ENCODE data around the gene GJA4. TPM values are rescaled to one million over a fixed set of nuclear protein-coding genes. Genes with fewer than 3 reads are reported as not detected.

GJA4 gene
- total RNA-seq, 1 experiment from 2014 or later, result not detected

Other genes with a start within 250 kb of the GJA4 start
- 4.6 TPM for gene GJB5, start 38.0 kb upstream of the GJA4 start, total RNA-seq (2021; ENCODE audit: unreplicated experiment)
- gene GJB4, start 33.3 kb upstream of the GJA4 start, total RNA-seq (2021; ENCODE audit: unreplicated experiment), result 2.0 TPM
- gene GJB3, start 11.8 kb upstream of the GJA4 start, total RNA-seq (2021; ENCODE audit: unreplicated experiment), result 46.7 TPM
- 31.3 TPM for gene SMIM12, start 66.8 kb downstream of the GJA4 start, total RNA-seq (2021; ENCODE audit: unreplicated experiment)
- gene DLGAP3, start 136.7 kb downstream of the GJA4 start, total RNA-seq (2021; ENCODE audit: unreplicated experiment), result 0.27 TPM
- gene TMEM35B, start 192.3 kb downstream of the GJA4 start, total RNA-seq (2021; ENCODE audit: unreplicated experiment), result 14.6 TPM
- 14.4 TPM for gene ZMYM6, start 238.9 kb downstream of the GJA4 start, total RNA-seq (2021; ENCODE audit: unreplicated experiment)